Keratinocyte (primary cell): ENCODE measurements around the gene TPM2.

Experiments used
- EZH2 ChIP-seq: IDR thresholded peaks from one replicate; pipeline ENCODE4 v1.6.1; 2012; ENCODE audit warnings: inconsistent platforms, mild to moderate bottlenecking, low read length, moderate library complexity
- TF ChIP-seq, protein P1 (sequence below), 3 experiments: IDR thresholded peaks in 1 of 3; conservative IDR thresholded peaks in 1 of 3; optimal IDR thresholded peaks in 1 of 3; 2 replicates in 2 of 3; 3 replicates in 1 of 3; pipeline versions ENCODE3 to v1.5.1; 2011; ENCODE audit warnings: low read length in 3 of 3, mild to moderate bottlenecking in 3 of 3, moderate library complexity in 2 of 3, control low read depth in 1 of 3, inconsistent platforms in 1 of 3; ENCODE audit not compliant: insufficient read depth in 2 of 3; ENCODE audit errors: extremely low read depth in 1 of 3

DNA sequence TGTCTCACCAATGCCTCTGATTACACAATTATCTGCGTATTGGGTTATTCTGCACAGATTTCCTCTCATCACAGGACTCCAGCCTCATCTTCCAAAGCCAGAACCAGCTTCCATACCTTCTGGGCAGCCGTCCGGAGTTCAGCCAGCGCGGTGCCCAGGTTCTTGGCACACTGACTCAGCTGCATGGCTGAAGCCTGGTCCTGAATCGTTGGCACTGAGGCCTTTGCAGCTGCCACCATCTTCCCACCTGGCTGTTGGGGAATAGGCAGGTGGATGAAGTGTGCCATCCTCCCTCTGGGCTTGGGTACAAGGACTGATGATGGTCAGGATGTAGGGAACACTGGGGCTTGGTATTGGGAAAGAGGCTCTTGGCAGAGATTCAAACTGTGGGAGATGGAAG lies 24.4 kb upstream of the TPM2 start:
- TF ChIP-seq, protein P1, sequence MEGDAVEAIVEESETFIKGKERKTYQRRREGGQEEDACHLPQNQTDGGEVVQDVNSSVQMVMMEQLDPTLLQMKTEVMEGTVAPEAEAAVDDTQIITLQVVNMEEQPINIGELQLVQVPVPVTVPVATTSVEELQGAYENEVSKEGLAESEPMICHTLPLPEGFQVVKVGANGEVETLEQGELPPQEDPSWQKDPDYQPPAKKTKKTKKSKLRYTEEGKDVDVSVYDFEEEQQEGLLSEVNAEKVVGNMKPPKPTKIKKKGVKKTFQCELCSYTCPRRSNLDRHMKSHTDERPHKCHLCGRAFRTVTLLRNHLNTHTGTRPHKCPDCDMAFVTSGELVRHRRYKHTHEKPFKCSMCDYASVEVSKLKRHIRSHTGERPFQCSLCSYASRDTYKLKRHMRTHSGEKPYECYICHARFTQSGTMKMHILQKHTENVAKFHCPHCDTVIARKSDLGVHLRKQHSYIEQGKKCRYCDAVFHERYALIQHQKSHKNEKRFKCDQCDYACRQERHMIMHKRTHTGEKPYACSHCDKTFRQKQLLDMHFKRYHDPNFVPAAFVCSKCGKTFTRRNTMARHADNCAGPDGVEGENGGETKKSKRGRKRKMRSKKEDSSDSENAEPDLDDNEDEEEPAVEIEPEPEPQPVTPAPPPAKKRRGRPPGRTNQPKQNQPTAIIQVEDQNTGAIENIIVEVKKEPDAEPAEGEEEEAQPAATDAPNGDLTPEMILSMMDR (optimal IDR thresholded peaks at IDR 0.05 in 1 of 3, IDR thresholded peaks at IDR 0.05 in 1 of 3, conservative IDR thresholded peaks at IDR 0.05 in 1 of 3; ENCODE audit: extremely low read depth in 1 of 3, insufficient read depth in 2 of 3, low read length in 3 of 3) = no peak
- TF ChIP-seq EZH2 = no peak
